NB4 (cell line): ENCODE data around the gene CCDC60.

Experiments
- DNase-seq: peaks from one replicate; pipeline ENCODE4 v3.0.0; 2010; ENCODE audit warnings: low read depth
- H3K4me3 ChIP-seq: one replicate; pipeline ENCODE4 v1.5.1; 2011; ENCODE audit warnings: mild to moderate bottlenecking, low read depth, low read length, moderate library complexity
- MAX ChIP-seq: IDR thresholded peaks from 2 replicates; pipeline ENCODE4 v1.6.1; 2011; ENCODE audit warnings: low read depth, low read length
- MYC ChIP-seq: IDR thresholded peaks from 2 replicates; pipeline ENCODE4 v1.6.1; 2011; ENCODE audit warnings: low read depth, low read length
- POLR2A ChIP-seq: IDR thresholded peaks from 2 replicates; pipeline ENCODE4 v1.6.1; 2011; ENCODE audit warnings: mild to moderate bottlenecking; ENCODE audit not compliant: insufficient read length; ENCODE audit errors: extremely low read depth
- TF ChIP-seq, protein P1 (sequence below): IDR thresholded peaks from one replicate; pipeline ENCODE4 v1.5.1; 2012; ENCODE audit warnings: low read depth, low read length

CCDC60 gene

DNA sequence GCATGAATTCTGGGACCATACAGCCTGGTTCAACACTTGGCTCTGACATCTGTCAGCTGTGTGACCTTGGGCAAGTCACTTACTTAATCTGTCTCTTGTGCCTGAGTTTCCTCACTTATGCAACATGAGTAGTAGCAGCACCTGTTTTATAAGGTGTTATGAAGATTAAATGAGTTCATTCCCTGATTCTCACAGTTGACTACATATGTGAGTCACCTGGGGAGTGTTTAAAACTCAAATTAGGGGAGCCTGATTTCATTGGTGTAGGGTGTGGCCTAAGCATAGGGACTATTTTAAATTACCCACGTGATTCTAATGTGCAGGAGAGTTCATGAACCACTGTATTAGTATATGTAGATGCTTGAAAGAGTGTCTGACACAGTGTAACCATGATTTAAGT is 222.3 kb downstream of the CCDC60 start:
- H3K4me3 ChIP-seq, result no peak overlapping the region
- no peak for TF ChIP-seq POLR2A
- TF ChIP-seq, protein P1, sequence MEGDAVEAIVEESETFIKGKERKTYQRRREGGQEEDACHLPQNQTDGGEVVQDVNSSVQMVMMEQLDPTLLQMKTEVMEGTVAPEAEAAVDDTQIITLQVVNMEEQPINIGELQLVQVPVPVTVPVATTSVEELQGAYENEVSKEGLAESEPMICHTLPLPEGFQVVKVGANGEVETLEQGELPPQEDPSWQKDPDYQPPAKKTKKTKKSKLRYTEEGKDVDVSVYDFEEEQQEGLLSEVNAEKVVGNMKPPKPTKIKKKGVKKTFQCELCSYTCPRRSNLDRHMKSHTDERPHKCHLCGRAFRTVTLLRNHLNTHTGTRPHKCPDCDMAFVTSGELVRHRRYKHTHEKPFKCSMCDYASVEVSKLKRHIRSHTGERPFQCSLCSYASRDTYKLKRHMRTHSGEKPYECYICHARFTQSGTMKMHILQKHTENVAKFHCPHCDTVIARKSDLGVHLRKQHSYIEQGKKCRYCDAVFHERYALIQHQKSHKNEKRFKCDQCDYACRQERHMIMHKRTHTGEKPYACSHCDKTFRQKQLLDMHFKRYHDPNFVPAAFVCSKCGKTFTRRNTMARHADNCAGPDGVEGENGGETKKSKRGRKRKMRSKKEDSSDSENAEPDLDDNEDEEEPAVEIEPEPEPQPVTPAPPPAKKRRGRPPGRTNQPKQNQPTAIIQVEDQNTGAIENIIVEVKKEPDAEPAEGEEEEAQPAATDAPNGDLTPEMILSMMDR, result no peak
- no peak for TF ChIP-seq MAX
- no peak for TF ChIP-seq MYC
- DNase-seq, result no peak

- no peak for TF ChIP-seq MAX
- TF ChIP-seq MYC, result no peak
- TF ChIP-seq, protein P1, result no peak
- no peak for TF ChIP-seq POLR2A
- no peak for DNase-seq
- H3K4me3 ChIP-seq, result no peak overlapping the region
These were observed 230.9 kb downstream of the CCDC60 start for GRCh38 chr12:119565404-119565803.

DNA sequence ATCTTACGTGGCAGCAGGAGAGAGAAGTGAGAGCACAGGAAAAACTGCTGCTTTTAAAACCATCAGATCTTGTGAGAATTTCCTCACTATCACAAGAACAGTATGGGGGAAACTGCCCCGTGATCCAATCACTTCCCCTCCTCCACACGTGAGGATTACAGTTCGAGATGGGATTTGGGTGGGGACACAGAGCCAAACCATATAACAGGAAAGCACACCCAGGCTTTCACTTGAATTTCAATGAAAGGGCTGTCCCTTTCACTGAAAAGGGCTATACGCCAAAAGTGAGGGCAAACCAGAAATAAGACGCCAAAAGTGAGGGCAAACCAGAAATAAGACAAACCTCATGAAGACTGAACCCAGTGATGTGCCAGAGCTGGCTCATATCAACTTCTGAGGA is 236.2 kb downstream of the CCDC60 start:
- H3K4me3 ChIP-seq, result no peak overlapping the region
- TF ChIP-seq MYC, result no peak
- DNase-seq, result no peak

DNA sequence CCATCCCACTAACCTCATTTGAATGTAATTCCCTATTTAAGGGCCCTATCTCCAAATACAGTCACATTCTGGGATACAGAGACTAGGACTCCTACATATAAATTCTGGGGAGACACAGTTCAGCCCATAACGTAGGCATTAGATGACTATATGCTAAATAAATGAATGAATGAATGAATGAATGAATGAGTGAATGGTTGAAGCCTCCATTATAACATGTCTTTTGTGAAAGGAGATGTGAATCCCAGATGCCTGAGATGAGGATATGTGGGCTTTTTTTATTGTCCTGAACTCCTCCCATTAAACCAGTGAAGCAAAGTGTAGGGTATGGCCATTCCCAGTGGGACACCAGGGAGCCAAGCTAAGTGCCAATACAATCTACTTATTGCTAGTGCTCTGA is 238.6 kb downstream of the CCDC60 start:
- no peak for TF ChIP-seq MAX
- TF ChIP-seq, protein P1, result no peak
- TF ChIP-seq MYC, result no peak
- TF ChIP-seq POLR2A, result no peak
- no peak for DNase-seq
- H3K4me3 ChIP-seq, result no peak overlapping the region

GRCh38 chr12:119574255-119574654 is 239.7 kb downstream of the CCDC60 start:
- no peak for TF ChIP-seq POLR2A
- no peak for TF ChIP-seq MAX
- TF ChIP-seq, protein P1, result no peak
- no peak for TF ChIP-seq MYC
- no peak for DNase-seq
- no peak overlapping the region for H3K4me3 ChIP-seq

GRCh38 chr12:119576118-119576810 is 241.7 kb downstream of the CCDC60 start:
- no peak for DNase-seq
- no peak overlapping the region for H3K4me3 ChIP-seq
- TF ChIP-seq, protein P1, result no peak
- TF ChIP-seq MYC (no peak), MAX (no peak), POLR2A (no peak)
